GM12878 (cell line): ENCODE results near the gene GPR179.

Experiments
- CTCF ChIP-seq, 3 experiments: IDR thresholded peaks in 2 of 3; conservative IDR thresholded peaks in 1 of 3; 2 replicates each; pipeline ENCODE4 v1.5.1; 2011; ENCODE audit warnings: low read depth in 3 of 3, low read length in 3 of 3, mild to moderate bottlenecking in 3 of 3, control low read depth in 2 of 3, moderate library complexity in 2 of 3, inconsistent platforms in 1 of 3, mixed read lengths in 1 of 3; ENCODE audit not compliant: control insufficient read depth in 2 of 3, insufficient read depth in 1 of 3; ENCODE audit errors: extremely low read depth in 1 of 3
- ETV6 ChIP-seq, 2 experiments: fragments of 450-650 bp in 1 of 2; IDR thresholded peaks in 1 of 2; conservative IDR thresholded peaks in 1 of 2; 2 replicates each; pipeline ENCODE4 v1.6.1; 2014; ENCODE audit warnings: antibody characterized with exemption in 1 of 2, borderline replicate concordance in 1 of 2, low read depth in 1 of 2, mild to moderate bottlenecking in 1 of 2, moderate library complexity in 1 of 2
- MAX ChIP-seq: IDR thresholded peaks from 2 replicates; pipeline ENCODE4 v1.6.1; 2012; ENCODE audit warnings: low read depth, low read length, improper control_type of control experiment
- NFIC ChIP-seq: IDR thresholded peaks from 2 replicates; pipeline ENCODE4 v1.6.1; 2012; ENCODE audit warnings: low read depth, mild to moderate bottlenecking, inconsistent platforms, low read length, moderate library complexity
- PBX3 ChIP-seq: IDR thresholded peaks from 2 replicates; pipeline ENCODE4 v1.6.1; 2011; ENCODE audit warnings: mild to moderate bottlenecking, low read depth, low read length, moderate library complexity; ENCODE audit not compliant: insufficient replicate concordance
- REST ChIP-seq: IDR thresholded peaks from 2 replicates; pipeline ENCODE4 v1.6.1; 2012; ENCODE audit warnings: mild to moderate bottlenecking, low read depth, low read length
- SMAD1 ChIP-seq: fragments of 450-650 bp; IDR thresholded peaks from 2 replicates; pipeline ENCODE4 v1.6.1; 2018; ENCODE audit warnings: mild to moderate bottlenecking, low read depth; ENCODE audit not compliant: partially characterized antibody
- ZNF274 ChIP-seq: IDR thresholded peaks from one replicate; pipeline ENCODE4 v1.8.0; 2011; ENCODE audit not compliant: insufficient read length, insufficient read depth

- TF ChIP-seq ZNF274 (no peak), REST (no peak), CTCF (IDR thresholded peaks at IDR 0.05 in 2 of 3, conservative IDR thresholded peaks at IDR 0.05 in 1 of 3; ENCODE audit: control insufficient read depth in 2 of 3, extremely low read depth in 1 of 3, insufficient read depth in 1 of 3, low read depth in 3 of 3, low read length in 3 of 3) (no peak), SMAD1 (no peak), NFIC (no peak), PBX3 (no peak), ETV6 (conservative IDR thresholded peaks at IDR 0.05 in 1 of 2, IDR thresholded peaks at IDR 0.05 in 1 of 2; ENCODE audit: borderline replicate concordance in 1 of 2, low read depth in 1 of 2) (no peak), MAX (no peak)
These were observed 20.9 kb downstream of the GPR179 start for GRCh38 chr17:38322897-38323296.
